GM21423 (cell line): ENCODE results near the gene THPO.
"Not testable (repeated sequence)": the region's sequence is repeated elsewhere in the genome, so short reads cannot be mapped to it uniquely, and the experiment has no call there.

ENCODE experiments used
- ATAC-seq: cut with Tn5 transposase; IDR thresholded peaks from one replicate; pipeline ENCODE4 v1.9.1; 2021; ENCODE audit warnings: mild to moderate bottlenecking, moderate library complexity; ENCODE audit not compliant: unreplicated experiment

The THPO gene

GRCh38 chr3:184351511-184352148, 26.4 kb downstream of the THPO start:
- no peak for ATAC-seq

- ATAC-seq, result no peak
Observed at GRCh38 chr3:184350618-184351017, 27.4 kb downstream of the THPO start.

- no peak for ATAC-seq
Observed at GRCh38 chr3:184349563-184350470, 28.2 kb downstream of the THPO start.

GRCh38 chr3:184348057-184348382, 30.0 kb downstream of the THPO start:
- ATAC-seq, result no peak

- ATAC-seq, result no peak
Observed at GRCh38 chr3:184347321-184348056, 30.5 kb downstream of the THPO start.

GRCh38 chr3:184346480-184347190, 31.4 kb downstream of the THPO start:
- ATAC-seq, result no peak

GRCh38 chr3:184345317-184346144, 32.5 kb downstream of the THPO start:
- ATAC-seq, result no peak

GRCh38 chr3:184344579-184345316, 33.3 kb downstream of the THPO start:
- no peak for ATAC-seq

GRCh38 chr3:184343200-184343876, 34.7 kb downstream of the THPO start:
- ATAC-seq, result no peak

GRCh38 chr3:184341925-184342324, 36.1 kb downstream of the THPO start:
- ATAC-seq, result no peak

GRCh38 chr3:184339451-184340135, 38.4 kb downstream of the THPO start:
- ATAC-seq, result not testable (repeated sequence)

- no peak for ATAC-seq
Observed at GRCh38 chr3:184339001-184339400, 39.0 kb downstream of the THPO start.

GRCh38 chr3:184338511-184338945, 39.5 kb downstream of the THPO start:
- ATAC-seq, result no peak

- no peak for ATAC-seq
Observed at GRCh38 chr3:184337981-184338380, 40.0 kb downstream of the THPO start.

- no peak for ATAC-seq
Observed at GRCh38 chr3:184337399-184337714, 40.6 kb downstream of the THPO start, which contains the start of gene FAM131A. Gene FAM131A, plus strand, starts transcription at chr3:184337600. Its CDS starts 31 bp downstream, at chr3:184337631.

GRCh38 chr3:184336547-184337398, 41.2 kb downstream of the THPO start:
- no peak for ATAC-seq
